ENCODE results near the gene FCAMR.

DNA sequence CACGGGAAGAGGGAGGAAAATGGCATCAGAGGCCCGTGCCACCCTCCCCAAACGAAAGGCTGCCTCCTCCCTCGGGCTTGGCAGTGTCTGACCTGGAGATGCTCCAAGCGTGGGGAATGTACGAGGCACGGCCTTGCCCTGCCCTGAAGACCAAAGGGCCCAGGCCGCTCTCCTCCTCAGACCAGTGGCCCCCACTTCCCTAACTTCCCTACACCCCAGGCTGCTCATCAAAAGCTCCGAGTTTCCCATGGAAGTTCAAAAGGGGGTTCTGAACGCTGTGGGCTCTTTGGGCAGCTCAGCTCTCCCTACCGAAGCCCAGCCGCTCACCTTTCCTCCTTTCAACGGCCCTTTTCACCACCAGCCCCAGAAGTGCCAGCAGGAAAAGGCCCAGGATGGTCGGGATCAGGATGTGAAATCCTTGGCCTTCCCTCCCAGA is 60.4 kb downstream of the FCAMR start:
- TF ChIP-seq, protein P1, sequence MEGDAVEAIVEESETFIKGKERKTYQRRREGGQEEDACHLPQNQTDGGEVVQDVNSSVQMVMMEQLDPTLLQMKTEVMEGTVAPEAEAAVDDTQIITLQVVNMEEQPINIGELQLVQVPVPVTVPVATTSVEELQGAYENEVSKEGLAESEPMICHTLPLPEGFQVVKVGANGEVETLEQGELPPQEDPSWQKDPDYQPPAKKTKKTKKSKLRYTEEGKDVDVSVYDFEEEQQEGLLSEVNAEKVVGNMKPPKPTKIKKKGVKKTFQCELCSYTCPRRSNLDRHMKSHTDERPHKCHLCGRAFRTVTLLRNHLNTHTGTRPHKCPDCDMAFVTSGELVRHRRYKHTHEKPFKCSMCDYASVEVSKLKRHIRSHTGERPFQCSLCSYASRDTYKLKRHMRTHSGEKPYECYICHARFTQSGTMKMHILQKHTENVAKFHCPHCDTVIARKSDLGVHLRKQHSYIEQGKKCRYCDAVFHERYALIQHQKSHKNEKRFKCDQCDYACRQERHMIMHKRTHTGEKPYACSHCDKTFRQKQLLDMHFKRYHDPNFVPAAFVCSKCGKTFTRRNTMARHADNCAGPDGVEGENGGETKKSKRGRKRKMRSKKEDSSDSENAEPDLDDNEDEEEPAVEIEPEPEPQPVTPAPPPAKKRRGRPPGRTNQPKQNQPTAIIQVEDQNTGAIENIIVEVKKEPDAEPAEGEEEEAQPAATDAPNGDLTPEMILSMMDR (optimal IDR thresholded peaks at IDR 0.05 in 1 of 3, IDR thresholded peaks at IDR 0.05 in 1 of 3, conservative IDR thresholded peaks at IDR 0.05 in 1 of 3; ENCODE audit: extremely low read depth in 1 of 3, insufficient read depth in 2 of 3, low read length in 3 of 3): no peak
- TF ChIP-seq EZH2 (IDR thresholded peaks at IDR 0.05; ENCODE audit: low read length): no peak

Measured in keratinocyte (primary cell).